Measurements from ENCODE around the gene RNF213. TPM values are rescaled to one million over a fixed set of nuclear protein-coding genes. Genes with fewer than 3 reads are reported as not detected.

RNF213 gene
- polyA plus RNA-seq, 1 of the 3 experiments (the other 2 are of a cell fraction), result 57.5 TPM

DNA sequence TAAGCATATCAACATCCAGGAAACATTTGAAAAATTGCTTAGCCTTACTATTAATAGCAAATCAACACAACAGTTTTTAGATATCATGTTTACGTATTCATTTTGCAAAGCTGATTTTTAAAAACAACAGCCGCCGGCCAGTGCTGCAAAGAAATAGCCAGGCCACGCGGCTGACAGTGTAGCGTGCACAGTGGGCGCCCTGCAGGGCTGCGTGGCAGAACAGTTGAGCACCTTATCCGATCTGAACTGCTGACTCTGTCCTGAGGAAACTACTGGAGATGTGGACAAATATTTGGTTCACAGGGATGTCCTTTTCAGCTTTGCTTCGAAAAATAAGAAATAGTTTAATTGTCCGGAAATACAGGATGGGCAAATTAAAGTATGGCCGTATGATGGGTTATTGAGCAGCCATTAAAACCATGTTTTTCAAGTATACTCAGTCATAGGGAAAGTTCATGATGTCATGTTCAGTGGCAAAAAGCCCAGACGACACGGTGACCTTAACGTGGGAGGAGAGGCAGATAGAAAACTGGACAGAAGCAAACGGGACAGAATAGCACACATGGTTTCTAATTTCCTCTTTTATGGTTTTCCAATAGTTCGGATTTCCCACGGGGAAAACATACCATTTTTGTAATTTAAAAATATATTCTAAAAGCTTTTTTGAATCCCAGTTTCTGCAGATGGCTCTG lies 101.9 kb downstream of the RNF213 start:
- Histone ChIP-seq H3K4me2 (no peak overlapping the region), H4K20me1 (ENCODE audit: insufficient read depth) (no peaks in the 10 kb centered on the region), H3K4me3 (ENCODE audit: low read depth in 2 of 2, low read length in 1 of 2) (no peak overlapping the region), H3K9ac (no peak overlapping the region), H3K9me3 (no peaks in the 10 kb centered on the region), H3K9me2 (no peaks in the 10 kb centered on the region), H3K4me1 (ENCODE audit: control insufficient read depth in 1 of 2, insufficient read depth in 2 of 2, low read depth in 1 of 2, low read length in 1 of 2) (no peaks in the 10 kb centered on the region), H3K27ac (ENCODE audit: low read depth in 2 of 2, low read length in 1 of 2) (no peak overlapping the region; a peak in 1 of 4 replicates), H3K36me3 (replicated peaks in 1 of 2; ENCODE audit: control insufficient read depth in 1 of 2, insufficient read depth in 2 of 2, low read length in 1 of 2) (peaks cover 82 to 92% of the 10 kb centered on the region in 2 experiments), H3K79me2 (ENCODE audit: insufficient read depth) (no peaks in the 10 kb centered on the region), H3F3A (replicated peaks; ENCODE audit: insufficient read depth) (no peaks in the 10 kb centered on the region), H2AFZ (ENCODE audit: low read depth) (no peak overlapping the region), H3K27me3 (ENCODE audit: insufficient read depth) (no peaks in the 10 kb centered on the region)
- CTCF ChIA-PET, result interaction anchor here (0.9 to 3.0 kb wide), 15 partner anchors 8 to 357 kb away, joined by 3 to 15 read pairs (median 4); partner anchors contain the start of gene ENDOV
- no peak for TF ChIP-seq MEF2A (IDR thresholded peaks at IDR 0.05; ENCODE audit: borderline replicate concordance, low read depth)
- no peak for TF ChIP-seq FOXJ3 (CRISPR knock-in tag; IDR thresholded peaks at IDR 0.05)
- no peak for TF ChIP-seq TEAD4 (IDR thresholded peaks at IDR 0.05; ENCODE audit: borderline replicate concordance, insufficient read depth)
- TF ChIP-seq RCOR1 (IDR thresholded peaks at IDR 0.05; ENCODE audit: low read length), result no peak
- no peak for TF ChIP-seq YY1 (IDR thresholded peaks at IDR 0.05; ENCODE audit: low read depth)
- no peak for TF ChIP-seq FOSL2 (IDR thresholded peaks at IDR 0.05; ENCODE audit: borderline replicate concordance, low read depth)
- no peak for TF ChIP-seq CHD2 (IDR thresholded peaks at IDR 0.05; ENCODE audit: low read length, partially characterized antibody)
- 93% methylated on average over 18 of the region's 18 CpGs for WGBS (ENCODE audit: low lambda C conversion rate)
- no peak for DNase-seq
- POLR2A ChIA-PET, result no interaction called here

DNA sequence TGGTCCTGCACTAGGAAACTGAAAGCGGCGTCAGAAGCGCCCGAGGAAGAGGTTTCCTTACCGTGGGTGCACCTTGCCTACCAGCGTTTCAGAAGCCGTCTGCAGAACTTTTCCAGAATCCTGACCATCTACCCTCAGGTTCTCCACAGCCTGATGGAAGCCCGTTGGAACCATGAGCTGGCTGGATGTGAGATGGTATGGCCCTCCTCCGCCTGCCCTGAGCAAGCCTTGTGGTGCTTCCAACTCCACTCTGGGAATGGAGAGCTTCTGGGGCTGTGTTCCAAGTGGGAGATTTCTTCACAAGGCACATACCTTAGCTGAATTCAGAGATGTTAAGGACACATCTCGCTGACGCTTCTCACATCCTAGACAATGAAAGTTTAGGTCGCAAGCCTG lies 102.5 kb downstream of the RNF213 start:
- CTCF ChIA-PET, result interaction anchor here (0.6 to 3.0 kb wide), 10 partner anchors 12 to 358 kb away, joined by 3 to 15 read pairs (median 4); partner anchors contain the start of gene ENDOV
- 96% methylated on average over 12 of the region's 12 CpGs for WGBS (ENCODE audit: low lambda C conversion rate)
- no peaks in the 10 kb centered on the region for H3K4me1 ChIP-seq (ENCODE audit: control insufficient read depth in 1 of 2, insufficient read depth in 2 of 2, low read depth in 1 of 2, low read length in 1 of 2)
- TF ChIP-seq RFX5 (IDR thresholded peaks at IDR 0.05; ENCODE audit: low read length) (no peak), GABPA (IDR thresholded peaks at IDR 0.05; ENCODE audit: low read depth) (no peak), TAF1 (IDR thresholded peaks at IDR 0.05; ENCODE audit: borderline replicate concordance, low read depth, low read length) (no peak)
- H2AFZ ChIP-seq (ENCODE audit: low read depth), result no peak overlapping the region
- H3K79me2 ChIP-seq (ENCODE audit: insufficient read depth), result no peaks in the 10 kb centered on the region
- H3K9me2 ChIP-seq, result no peaks in the 10 kb centered on the region
- no peaks in the 10 kb centered on the region for H4K20me1 ChIP-seq (ENCODE audit: insufficient read depth)
- no peaks in the 10 kb centered on the region for H3F3A ChIP-seq (replicated peaks; ENCODE audit: insufficient read depth)
- H3K27me3 ChIP-seq (ENCODE audit: insufficient read depth), result no peaks in the 10 kb centered on the region
- POLR2A ChIA-PET, result no interaction called here
- H3K4me2 ChIP-seq, result no peak overlapping the region
- no peak overlapping the region for H3K4me3 ChIP-seq (ENCODE audit: low read depth in 2 of 2, low read length in 1 of 2)
- peaks cover 82 to 92% of the 10 kb centered on the region in 2 experiments for H3K36me3 ChIP-seq (replicated peaks in 1 of 2; ENCODE audit: control insufficient read depth in 1 of 2, insufficient read depth in 2 of 2, low read length in 1 of 2)
- H3K9me3 ChIP-seq, result no peaks in the 10 kb centered on the region
- no peak overlapping the region for H3K27ac ChIP-seq (ENCODE audit: low read depth in 2 of 2, low read length in 1 of 2)
- no peak for DNase-seq
- H3K9ac ChIP-seq, result no peak overlapping the region

DNA sequence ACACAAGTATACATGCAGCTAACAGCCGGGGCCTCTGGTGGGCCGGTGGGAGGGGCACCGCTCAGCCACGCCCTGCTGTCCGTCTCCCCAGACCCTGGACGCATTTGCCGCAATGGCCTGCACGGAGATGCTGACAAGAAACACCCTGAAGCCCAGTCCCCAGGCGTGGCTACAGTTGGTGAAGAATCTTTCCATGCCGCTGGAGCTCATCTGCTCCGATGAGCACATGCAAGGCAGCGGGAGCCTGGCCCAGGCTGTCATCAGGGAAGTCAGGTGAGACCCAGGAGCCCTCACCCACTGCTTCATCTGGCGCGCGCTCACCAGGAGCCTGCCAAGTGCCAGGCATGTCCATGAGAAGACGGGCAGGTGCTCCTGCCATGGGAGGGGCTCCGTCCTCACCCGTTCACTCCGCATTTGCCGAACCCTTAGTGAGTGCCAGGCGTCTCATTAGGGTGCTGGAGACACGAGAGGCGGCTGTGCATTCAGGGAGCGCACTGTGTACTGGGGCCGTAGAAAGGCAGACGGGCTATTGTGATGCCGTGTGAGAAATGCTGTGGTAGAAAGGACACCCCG lies 103.0 kb downstream of the RNF213 start:
- H3K4me2 ChIP-seq, result no peak overlapping the region
- no peaks in the 10 kb centered on the region for H3F3A ChIP-seq (replicated peaks; ENCODE audit: insufficient read depth)
- H3K79me2 ChIP-seq (ENCODE audit: insufficient read depth), result no peaks in the 10 kb centered on the region
- H3K36me3 ChIP-seq (replicated peaks in 1 of 2; ENCODE audit: control insufficient read depth in 1 of 2, insufficient read depth in 2 of 2, low read length in 1 of 2), result peaks cover 80 to 91% of the 10 kb centered on the region in 2 experiments
- H3K9me2 ChIP-seq, result no peaks in the 10 kb centered on the region
- DNase-seq, result no peak
- ChIA-PET CTCF (interaction anchor here (0.6 to 3.0 kb wide), 10 partner anchors 13 to 358 kb away, joined by 3 to 15 read pairs (median 4); no protein-coding TSS in a partner anchor), POLR2A (no interaction called here)
- no peaks in the 10 kb centered on the region for H4K20me1 ChIP-seq (ENCODE audit: insufficient read depth)
- no peak overlapping the region for H3K4me3 ChIP-seq (ENCODE audit: low read depth in 2 of 2, low read length in 1 of 2)
- 96% methylated on average over 26 of the region's 28 CpGs for WGBS (ENCODE audit: low lambda C conversion rate)
- no peak overlapping the region for H2AFZ ChIP-seq (ENCODE audit: low read depth)
- H3K9ac ChIP-seq, result no peak overlapping the region
- no peaks in the 10 kb centered on the region for H3K9me3 ChIP-seq
- TF ChIP-seq, protein P1, sequence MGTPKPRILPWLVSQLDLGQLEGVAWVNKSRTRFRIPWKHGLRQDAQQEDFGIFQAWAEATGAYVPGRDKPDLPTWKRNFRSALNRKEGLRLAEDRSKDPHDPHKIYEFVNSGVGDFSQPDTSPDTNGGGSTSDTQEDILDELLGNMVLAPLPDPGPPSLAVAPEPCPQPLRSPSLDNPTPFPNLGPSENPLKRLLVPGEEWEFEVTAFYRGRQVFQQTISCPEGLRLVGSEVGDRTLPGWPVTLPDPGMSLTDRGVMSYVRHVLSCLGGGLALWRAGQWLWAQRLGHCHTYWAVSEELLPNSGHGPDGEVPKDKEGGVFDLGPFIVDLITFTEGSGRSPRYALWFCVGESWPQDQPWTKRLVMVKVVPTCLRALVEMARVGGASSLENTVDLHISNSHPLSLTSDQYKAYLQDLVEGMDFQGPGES (IDR thresholded peaks at IDR 0.05; ENCODE audit: low read depth, low read length), result no peak
- TF ChIP-seq NFIC (IDR thresholded peaks at IDR 0.05; ENCODE audit: borderline replicate concordance) (no peak), RFX5 (IDR thresholded peaks at IDR 0.05; ENCODE audit: low read length) (no peak), TAF1 (IDR thresholded peaks at IDR 0.05; ENCODE audit: borderline replicate concordance, low read depth, low read length) (no peak), SMC3 (IDR thresholded peaks at IDR 0.05; ENCODE audit: low read depth, low read length) (no peak), JUND (IDR thresholded peaks at IDR 0.05) (no peak), YY1 (IDR thresholded peaks at IDR 0.05; ENCODE audit: low read depth) (no peak), GATA2 (CRISPR knock-in tag; IDR thresholded peaks at IDR 0.05) (no peak), RXRA (IDR thresholded peaks at IDR 0.05; ENCODE audit: borderline replicate concordance, low read depth) (no peak), FOXJ3 (CRISPR knock-in tag; IDR thresholded peaks at IDR 0.05) (no peak), POLR2AphosphoS5 (IDR thresholded peaks at IDR 0.05; ENCODE audit: low read depth, low read length) (no peak)
- H3K27ac ChIP-seq (ENCODE audit: low read depth in 2 of 2, low read length in 1 of 2), result no peak overlapping the region
- no peaks in the 10 kb centered on the region for H3K4me1 ChIP-seq (ENCODE audit: control insufficient read depth in 1 of 2, insufficient read depth in 2 of 2, low read depth in 1 of 2, low read length in 1 of 2)
- H3K27me3 ChIP-seq (ENCODE audit: insufficient read depth), result no peaks in the 10 kb centered on the region

Data from SK-N-SH (cell line).